Stimulated activated CD4-positive, alpha-beta T cell treated with anti-CD3 and anti-CD28 coated beads, TNF-alpha, amount 100 ng/mL, for 1 hour (primary cell): ENCODE measurements around the gene DET1.
"Not testable (repeated sequence)": the region's sequence is repeated elsewhere in the genome, so short reads cannot be mapped to it uniquely, and the experiment has no call there.

Source experiments
- DNase-seq, 3 donors: peaks; one replicate each; pipeline ENCODE4 v3.0.0-alpha.2; 2020; ENCODE audit warnings: low read depth in 3 of 3, low spot score in 1 of 3

The DET1 gene

DNA sequence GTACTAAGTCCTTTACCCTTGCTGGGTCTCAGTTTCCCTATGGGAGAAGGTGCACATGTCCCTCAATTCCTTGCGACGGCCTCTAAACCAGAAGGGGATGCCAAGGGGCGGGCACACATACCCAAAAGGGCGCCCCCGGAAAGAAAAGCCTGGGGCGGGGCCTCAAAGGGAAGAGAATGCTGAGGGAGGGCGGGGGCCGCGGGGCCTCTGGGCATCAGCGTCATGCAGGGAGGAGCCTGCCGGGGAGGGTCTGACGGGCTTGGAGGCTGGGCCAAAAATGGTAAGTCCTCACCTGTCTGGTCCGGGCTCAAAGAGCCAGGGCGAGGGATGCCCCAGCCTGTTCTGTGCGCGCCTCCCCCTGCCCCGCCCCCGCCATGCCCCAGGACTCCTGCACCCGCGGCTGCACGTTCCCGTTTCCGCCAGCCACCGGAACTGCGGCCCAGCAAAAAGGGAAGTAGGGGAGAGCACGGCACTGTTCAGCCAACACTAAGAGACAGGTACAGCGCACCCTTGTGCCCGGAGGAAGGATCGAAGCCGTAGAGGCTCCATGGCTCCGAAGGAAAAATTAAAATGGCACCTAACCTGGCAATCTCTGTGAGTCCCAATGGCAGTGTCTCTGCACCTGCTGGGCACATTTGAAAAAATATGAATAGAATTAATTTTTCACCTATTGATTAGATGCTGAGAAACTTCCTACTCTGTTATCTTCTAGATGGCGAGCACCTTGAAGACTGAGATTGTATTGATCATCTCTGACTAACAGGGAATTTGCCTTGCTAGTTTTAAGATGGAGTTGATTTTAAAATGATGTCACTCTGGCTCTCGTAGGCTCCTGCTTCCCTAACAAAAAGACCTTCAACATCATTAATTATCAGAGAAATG is at the start of gene DET1:
DET1 (minus strand) TSS at position 434 of the 882 bp plus-strand sequence. CDS start 14,976 bp downstream, outside the sequence.
- DNase-seq = peak; percentile 80 to 87 (median 84)

- DNase-seq = no peak
Measured at GRCh38 chr15:88591384-88591783, 44.9 kb upstream of the DET1 start.

DNA sequence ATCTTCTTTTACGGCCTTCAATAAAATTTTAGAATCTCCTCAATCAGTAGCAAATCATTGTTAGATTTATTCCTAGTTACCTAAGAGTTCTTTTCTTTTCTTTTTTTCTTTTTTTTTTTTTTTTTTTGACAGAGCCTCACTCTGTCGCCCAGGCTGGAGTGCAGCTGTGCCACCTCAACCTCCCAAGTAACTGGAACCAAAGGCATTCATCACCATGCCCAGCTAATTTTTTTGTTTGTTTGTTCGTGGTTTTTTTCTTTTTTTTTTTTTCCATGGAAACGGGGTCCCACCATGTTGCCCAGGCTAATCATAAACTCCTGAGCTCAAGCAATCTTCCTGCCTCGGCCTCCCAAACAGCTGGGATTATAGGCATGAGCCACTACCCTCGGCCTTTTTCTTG is 44.3 kb upstream of the DET1 start:
- DNase-seq = no peak

GRCh38 chr15:88586401-88587162 is 40.1 kb upstream of the DET1 start:
- no peak for DNase-seq

DNA sequence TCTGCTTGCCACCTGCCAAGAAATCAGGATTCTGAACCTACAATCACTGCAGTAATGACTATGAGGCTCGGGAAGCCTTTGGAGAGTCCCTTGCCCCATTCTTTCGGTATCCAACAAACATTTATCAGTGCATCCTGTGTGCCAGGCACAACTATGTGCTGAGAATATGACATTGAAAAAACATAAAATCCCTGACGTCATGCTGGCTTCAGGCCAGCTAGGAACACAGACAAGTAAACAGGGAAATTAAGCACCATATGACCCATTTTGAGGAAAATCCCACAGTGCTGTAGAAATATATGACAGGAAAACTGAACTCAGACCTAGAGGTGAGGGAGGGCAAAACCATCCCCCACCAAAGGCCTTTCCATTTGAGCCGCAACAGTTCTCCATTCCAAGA is 34.1 kb upstream of the DET1 start:
- no peak for DNase-seq

DNA sequence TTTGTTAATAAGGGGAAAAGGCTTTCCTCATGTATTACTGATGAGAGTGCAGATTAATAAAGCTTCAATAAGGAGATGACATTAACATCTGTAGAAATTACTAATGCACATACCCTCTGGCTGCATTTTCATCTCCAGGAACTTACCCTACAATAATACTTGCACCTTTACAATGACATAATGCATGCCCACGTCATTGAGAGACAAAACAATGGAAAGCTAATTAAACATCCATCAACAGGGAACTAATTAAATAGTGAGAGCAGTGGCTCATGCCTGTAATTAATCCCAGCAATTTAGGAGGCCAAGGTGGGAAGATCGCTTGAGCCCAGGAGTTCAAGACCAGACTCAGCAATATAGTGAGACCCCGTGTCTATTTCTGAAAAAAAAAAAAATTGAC is 32.8 kb upstream of the DET1 start:
- no peak for DNase-seq

DNA sequence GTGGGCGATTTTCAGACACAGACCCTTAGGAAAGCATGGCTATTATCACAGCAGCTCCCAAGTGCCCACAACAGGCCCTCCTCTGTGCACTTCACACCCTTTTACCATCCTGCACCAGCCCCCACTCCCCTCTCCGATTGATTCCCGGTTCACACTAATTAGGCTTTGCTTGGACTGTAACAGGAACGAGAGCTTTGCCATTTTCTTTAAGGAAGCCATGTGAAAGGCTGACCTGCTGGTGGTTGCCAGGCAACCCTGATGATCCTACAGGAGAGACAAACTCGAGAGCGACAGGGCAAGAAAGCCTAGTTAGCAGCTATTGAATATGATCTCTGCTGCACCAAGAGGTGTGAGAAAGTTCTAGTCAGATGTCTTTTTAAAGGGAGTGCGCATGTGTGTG is 28.2 kb upstream of the DET1 start:
- no peak for DNase-seq

DNA sequence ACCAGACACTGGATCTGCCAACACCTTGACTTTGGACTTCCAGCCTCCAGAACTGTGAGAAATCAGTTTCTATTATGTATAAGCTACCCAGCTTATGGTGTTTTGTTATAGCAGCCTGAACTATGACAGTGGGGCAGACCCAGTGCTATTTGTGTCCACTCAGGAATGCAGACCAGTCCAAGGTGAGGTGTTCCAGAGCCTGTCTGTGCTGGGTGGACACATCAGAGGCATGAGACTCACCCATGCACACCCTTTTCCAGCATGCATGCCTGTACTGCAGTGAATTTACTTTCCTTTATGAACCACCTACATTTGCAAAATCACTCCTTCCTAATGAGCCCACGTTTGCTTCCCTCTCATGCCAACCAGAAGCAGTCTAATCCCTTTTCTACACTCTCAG is 27.6 kb upstream of the DET1 start:
- DNase-seq = no peak

- no peak for DNase-seq
Measured at GRCh38 chr15:88571852-88572259, 25.4 kb upstream of the DET1 start.

DNA sequence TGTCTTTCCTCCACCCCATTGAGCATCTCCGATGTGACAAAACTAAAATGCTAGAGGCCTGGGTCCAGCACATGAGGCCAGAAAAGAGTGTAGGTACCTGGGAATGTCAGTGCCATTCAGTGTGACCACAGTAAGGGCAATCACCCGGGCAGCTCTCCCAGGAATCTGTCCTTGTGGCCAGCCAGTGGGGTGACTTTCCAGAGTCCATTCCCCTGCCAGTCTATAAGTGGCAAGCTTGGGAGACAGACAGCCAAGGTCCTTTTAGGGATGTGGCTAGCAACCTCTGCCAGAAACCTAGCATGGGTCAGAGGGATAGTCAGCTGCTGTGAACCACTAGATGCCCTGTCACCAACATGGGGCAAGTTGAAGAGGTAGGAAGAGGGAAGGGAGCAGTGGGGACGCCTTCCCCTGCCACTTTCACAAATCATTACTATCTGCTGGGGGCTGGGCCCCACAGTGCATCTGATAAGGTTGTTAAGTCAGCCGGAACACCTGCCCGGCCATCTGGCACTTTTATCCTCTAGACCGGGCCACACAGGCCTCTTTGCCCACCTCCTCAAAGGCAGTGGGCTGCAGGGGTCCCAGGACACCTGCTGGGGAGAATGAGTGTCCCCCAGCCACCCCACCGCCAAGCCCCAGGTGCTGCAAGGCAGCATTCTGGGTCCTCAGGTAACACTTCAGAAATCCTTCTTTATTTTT is 24.8 kb upstream of the DET1 start:
- no peak for DNase-seq

DNA sequence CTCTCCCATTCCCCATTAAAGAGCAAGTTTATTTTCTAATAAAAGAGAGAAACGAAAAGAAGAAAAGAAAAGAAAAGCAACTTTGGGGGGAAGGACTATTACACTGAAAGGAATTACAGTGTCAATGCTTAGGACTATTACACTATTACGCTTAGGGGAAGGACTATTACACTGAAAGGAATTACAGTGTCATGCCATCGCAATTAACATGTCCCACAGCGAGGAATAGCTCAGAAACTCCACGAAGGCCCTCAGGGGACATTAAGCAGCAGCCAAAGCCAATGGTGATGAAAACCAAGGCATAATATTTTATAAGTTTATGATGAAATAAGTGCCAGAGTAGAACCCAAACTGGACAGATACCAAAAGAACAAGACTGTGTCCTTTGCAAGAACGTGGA is 22.1 kb upstream of the DET1 start:
- DNase-seq = no peak

DNA sequence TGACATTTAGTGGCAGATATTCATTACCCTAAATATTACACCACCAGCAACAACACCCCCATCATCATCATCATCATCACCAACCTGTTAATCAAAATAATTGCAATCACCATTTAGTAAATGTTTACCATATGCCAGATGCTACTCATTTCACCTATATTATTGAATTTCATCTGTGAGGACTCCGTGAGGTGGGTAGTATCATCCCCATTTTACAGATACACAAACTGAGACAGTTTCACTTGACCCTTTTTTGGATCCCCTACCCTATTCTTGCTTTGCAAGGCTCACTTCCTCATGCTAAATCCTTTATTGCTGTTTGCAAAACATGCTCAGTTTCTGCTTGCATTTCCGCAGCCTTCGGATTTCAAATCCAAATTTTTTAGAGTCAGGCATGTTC is 18.3 kb upstream of the DET1 start:
- no peak for DNase-seq

GRCh38 chr15:88563638-88564037 is 17.2 kb upstream of the DET1 start:
- no peak for DNase-seq

DNA sequence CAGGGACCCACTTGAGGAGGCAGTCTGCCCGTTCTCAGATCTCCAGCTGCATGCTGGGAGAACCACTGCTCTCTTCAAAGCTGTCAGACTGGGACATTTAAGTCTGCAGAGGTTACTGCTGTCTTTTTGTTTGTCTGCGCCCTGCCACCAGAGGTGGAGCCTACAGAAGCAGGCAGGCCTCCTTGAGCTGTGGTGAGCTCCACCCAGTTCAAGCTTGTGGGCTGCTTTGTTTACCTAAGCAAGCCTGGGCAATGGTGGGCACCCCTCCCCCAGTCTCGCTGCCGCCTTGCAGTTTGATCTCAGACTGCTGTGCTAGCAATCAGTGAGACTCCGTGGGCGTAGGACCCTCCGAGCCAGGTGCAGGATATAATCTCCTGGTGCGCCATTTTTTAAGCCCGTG is 13.1 kb upstream of the DET1 start:
- not testable (repeated sequence) for DNase-seq

GRCh38 chr15:88558026-88558425 is 11.5 kb upstream of the DET1 start:
- DNase-seq = not testable (repeated sequence)

DNA sequence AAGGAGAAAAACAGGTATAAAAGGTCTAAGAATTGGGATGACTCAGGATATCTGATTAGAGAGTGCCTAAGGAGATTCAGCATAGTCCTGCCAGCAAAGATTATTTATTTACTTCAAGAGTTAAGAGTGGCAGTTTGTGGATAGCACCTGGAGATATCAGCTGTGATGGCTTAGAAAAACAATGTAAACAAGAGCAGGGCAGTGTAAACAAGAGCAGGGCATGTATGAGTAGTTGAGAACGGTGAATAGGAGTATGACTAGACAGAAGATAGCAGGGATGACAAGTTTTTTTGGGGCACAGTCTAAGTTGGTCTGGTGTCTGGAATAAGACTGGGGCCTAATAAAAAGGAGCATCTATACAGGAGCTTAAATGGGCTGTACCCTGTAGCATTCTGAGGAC is 1.5 kb upstream of the DET1 start:
- DNase-seq = not testable (repeated sequence)

- not testable (repeated sequence) for DNase-seq
Measured at GRCh38 chr15:88545578-88546247, 768 bp downstream of the DET1 start.

- no peak for DNase-seq
Measured at GRCh38 chr15:88543065-88543776, 3.3 kb downstream of the DET1 start.

DNA sequence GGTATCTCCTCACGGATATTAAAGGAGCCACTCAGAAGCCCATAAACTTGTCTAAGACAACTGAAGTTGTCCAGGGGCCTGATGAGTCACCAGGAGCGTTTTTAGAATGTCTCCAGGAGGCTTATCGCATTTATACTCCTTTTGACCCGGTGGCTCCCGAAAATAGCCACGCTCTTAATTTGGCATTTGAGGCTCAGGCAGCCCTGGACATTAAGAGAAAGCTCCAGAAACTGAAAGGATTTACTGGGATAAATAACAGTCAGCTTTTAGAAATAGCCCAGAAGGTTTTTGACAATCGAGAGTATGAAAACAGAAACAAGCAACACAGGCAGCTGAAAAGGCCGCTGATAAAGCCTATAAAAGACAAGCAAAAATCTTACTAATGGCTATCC is 4.1 kb downstream of the DET1 start:
- DNase-seq = no peak

DNA sequence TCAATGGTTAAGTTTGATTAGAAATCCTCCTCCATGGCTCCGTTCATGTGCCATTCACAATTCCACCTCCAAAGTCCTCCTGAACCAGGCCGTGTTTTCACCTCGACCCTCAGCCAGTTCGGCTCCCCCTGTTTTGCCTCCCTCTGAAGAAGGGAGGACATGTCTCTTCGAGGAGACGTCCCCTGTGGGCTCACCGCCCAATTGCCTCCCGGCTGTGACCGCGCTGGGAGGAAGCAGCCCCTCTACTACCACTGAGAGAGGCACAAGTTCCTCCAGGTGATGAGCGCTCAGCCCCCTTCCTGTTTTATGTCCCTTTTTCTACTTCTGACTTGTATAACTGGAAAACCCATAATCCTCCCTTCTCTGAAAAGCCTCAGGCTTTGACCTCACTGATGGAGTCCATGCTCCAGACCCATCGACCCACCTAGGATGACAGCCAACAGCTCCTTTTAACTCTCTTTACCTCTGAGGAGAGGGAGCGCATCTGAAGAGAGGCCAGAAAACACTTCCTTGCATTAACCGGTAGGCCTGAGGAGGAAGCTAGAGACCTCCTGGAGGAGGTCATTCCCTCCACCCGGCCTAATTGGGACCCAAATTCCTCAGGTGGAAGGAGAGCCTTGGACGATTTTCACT is 4.7 kb downstream of the DET1 start:
- DNase-seq = no peak
